Activated CD4-positive, alpha-beta T cell treated with anti-CD3 and anti-CD28 coated beads for 36 hours (primary cell): Measurements from ENCODE around the gene PCSK7. TPM values are rescaled to one million over a fixed set of nuclear protein-coding genes. Genes with fewer than 3 reads are reported as not detected.

ENCODE experiments used
- ATAC-seq: fragments of 200-7000 bp; cut with Tn5 transposase; one replicate; pipeline ENCODE4 v1.10.0; 2021; ENCODE audit warnings: mild to moderate bottlenecking, moderate library complexity
- CTCF ChIA-PET: fragments of 350-600 bp; sonication (Branson Sonifier 250); formaldehyde crosslinking; loops from one replicate; lab custom pipeline; 2021; ENCODE audit warnings: antibody characterized with exemption; lab: Charles Lee
- POLR2A ChIA-PET: fragments of 350-600 bp; sonication (Branson Sonifier 250); formaldehyde crosslinking; loops from one replicate; lab custom pipeline; 2021; ENCODE audit warnings: antibody characterized with exemption, inconsistent platforms; lab: Charles Lee
- DNase-seq: peaks from one replicate; pipeline ENCODE4 v3.0.0-alpha.2; 2020
- H3K27ac Mint-ChIP-seq: one replicate; pipeline ENCODE4 v1.8.0; 2021; ENCODE audit warnings: mixed read lengths
- H3K27me3 Mint-ChIP-seq: one replicate; pipeline ENCODE4 v1.8.0; 2021; ENCODE audit warnings: mixed read lengths
- H3K36me3 Mint-ChIP-seq: one replicate; pipeline ENCODE4 v1.8.0; 2021; ENCODE audit warnings: low read depth, mixed read lengths
- H3K4me1 Mint-ChIP-seq: one replicate; pipeline ENCODE4 v1.8.0; 2021; ENCODE audit warnings: mixed read lengths
- H3K4me3 Mint-ChIP-seq: one replicate; pipeline ENCODE4 v1.8.0; 2021; ENCODE audit warnings: mild to moderate bottlenecking, moderate library complexity, mixed read lengths
- H3K9me3 Mint-ChIP-seq: one replicate; pipeline ENCODE4 v1.8.0; 2021; ENCODE audit warnings: low read depth, mixed read lengths
- intact Hi-C, 2 experiments: fragments of 100-400 bp; cut with DNase I in 1 of 2; cut with micrococcal nuclease in 1 of 2; formaldehyde crosslinking; loops; one replicate each; pipeline versions ENCODE4 v1.14.2 to v1.15.1; 2022 to 2024; cut with DNase I, micrococcal nuclease
- total RNA-seq, 2 experiments: library from RNA; stranded (reverse); gene quantifications; one replicate each; pipeline ENCODE4 v1.2.3, GENCODE V29; 2021

The PCSK7 gene
- total RNA-seq, 2 experiments from 2014 or later = 95.0 to 96.2 TPM

DNA sequence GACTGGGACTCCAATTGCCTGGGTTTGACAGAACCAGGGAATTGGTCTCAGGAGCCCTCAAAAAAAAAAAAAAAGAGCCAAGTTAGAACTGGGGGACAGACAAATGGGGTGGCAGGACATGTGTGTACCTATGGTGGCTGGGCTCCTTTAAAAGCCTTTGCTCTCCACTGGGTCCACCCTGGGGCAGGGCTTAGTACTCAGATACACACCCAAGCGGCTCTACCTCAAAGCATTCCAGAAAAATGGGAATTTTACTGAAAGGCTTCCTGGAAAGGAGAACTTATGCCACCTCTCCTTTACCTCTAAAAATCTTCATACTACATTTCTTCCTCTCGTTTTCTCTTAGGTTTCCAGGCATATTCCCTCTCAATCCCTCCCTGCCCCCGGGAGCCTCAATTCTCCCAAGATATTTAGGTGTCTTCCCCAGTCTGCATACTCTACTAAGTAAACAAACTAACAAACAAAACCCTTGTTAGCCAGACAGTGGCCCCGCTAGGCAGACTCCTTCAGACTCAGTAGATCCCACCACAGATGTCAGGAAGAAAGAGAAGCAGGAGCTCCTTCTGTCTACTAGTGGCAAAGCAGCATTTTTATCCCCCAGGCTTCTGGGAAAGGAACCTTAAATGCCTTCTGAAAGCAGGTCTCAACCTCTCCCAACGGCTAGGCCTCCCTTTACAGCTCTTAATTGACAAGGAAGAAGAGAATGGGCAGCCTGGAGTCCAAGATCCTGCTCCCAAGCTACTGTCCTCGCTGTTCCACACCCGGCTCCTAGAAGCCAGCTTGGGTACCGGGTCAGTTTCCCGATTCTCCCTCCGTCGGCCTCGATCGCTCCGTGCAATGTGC, 653 bp downstream of the PCSK7 start:
- ATAC-seq = peak; percentile 10

DNA sequence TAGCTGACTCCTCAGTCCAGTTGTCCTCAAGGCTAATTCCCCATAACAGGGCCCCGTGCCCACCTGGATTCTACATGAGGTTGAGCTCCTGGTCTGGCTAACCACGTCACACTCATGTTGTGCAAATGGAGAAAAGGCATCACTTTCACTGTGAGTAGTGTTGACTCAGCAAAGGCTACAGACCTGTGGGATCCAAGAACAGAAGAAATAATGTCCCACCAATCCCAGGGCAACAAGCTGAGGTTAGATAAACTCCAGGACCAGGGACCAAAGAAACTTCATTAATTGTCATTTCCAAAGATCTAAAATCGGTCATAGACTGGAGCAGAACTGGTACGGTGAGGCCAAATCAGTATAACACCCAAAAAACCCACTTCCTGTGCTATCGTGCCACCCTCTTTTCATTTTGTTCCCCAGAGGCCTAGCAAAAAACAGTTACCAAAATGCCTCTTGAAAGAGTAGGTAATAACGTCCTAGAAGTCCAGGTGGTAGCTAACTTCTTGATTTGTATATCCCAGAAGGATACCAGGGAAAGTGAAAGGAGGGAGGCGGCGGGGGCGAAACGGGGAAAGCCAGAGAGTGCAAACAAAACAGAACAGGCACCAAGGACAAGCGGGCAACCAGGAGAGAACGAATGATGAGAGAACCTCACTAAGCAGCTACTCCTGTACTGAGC, 1.4 kb downstream of the PCSK7 start:
- CTCF ChIA-PET = interaction anchor here (0.6 to 2.6 kb wide), 13 partner anchors 11 to 444 kb away, joined by 3 to 30 read pairs (median 4); partner anchors contain the start of genes APOA5, PAFAH1B2, SIDT2 and ZPR1
- H3K27me3 Mint-ChIP-seq = no peaks in the 10 kb centered on the region
- intact Hi-C loops = loop anchor here (1.0 to 10.0 kb wide), 12 partner anchors 52 to 1207 kb away; partner anchors contain the start of genes BUD13 (in 1 of the 2), IL10RA (in 1 of the 2), KMT2A (in 1 of the 2) and PAFAH1B2 (in 1 of the 2)
- peak overlapping the region; percentile 87 for H3K4me3 Mint-ChIP-seq
- POLR2A ChIA-PET = interaction anchor here (0.6 to 1.3 kb wide), 14 partner anchors 9 to 454 kb away, joined by 3 to 10 read pairs (median 3); partner anchors contain the start of genes APOA5, CEP164, PAFAH1B2 and SIDT2
- ATAC-seq = peak; percentile 60
- no peaks in the 10 kb centered on the region for H3K9me3 Mint-ChIP-seq
- DNase-seq = peak; percentile 76
- peaks cover 42% of the 10 kb centered on the region for H3K4me1 Mint-ChIP-seq
- peak overlapping the region; percentile 100 for H3K27ac Mint-ChIP-seq
- H3K36me3 Mint-ChIP-seq = peaks cover 42% of the 10 kb centered on the region

More for the DNA sequence above, 653 bp downstream of the PCSK7 start:
- Mint-ChIP-seq H3K27me3 (no peaks in the 10 kb centered on the region), H3K4me3 (peak overlapping the region; percentile 87), H3K4me1 (peaks cover 42% of the 10 kb centered on the region), H3K9me3 (no peaks in the 10 kb centered on the region), H3K36me3 (peaks cover 37% of the 10 kb centered on the region), H3K27ac (peak overlapping the region; percentile 100)
- peak; percentile 24 for DNase-seq
- ChIA-PET CTCF (interaction anchor here (0.6 to 2.6 kb wide), 15 partner anchors 10 to 444 kb away, joined by 3 to 30 read pairs (median 4); partner anchors contain the start of genes APOA5, CEP164, PAFAH1B2 and SIDT2), POLR2A (interaction anchor here (1.0 to 1.6 kb wide), 7 partner anchors 53 to 444 kb away, joined by 3 to 10 read pairs (median 5); partner anchors contain the start of genes CEP164, PAFAH1B2 and SIDT2)
- intact Hi-C loops = loop anchor here (1.0 to 10.0 kb wide), 12 partner anchors 53 to 1206 kb away; partner anchors contain the start of genes BUD13 (in 1 of the 2), IL10RA (in 1 of the 2), KMT2A (in 1 of the 2) and PAFAH1B2 (in 1 of the 2)

DNA sequence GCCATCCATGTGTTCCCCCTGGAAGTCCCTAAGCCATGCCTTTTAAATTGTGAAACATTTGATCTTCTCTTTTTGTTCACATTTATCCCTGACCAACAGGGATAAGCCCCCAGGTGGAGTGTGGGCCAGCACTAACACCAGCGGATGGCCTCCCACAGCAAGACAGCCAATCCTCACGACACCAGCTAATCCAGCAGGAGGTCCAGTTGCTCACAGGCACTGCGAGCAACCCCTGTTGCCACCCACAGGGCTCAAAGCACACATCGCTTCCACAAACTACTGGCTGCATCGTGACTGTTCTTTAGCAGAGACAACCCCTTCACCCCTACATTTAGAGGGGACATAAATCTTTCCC, 2.0 kb downstream of the PCSK7 start:
- Mint-ChIP-seq H3K36me3 (peaks cover 47% of the 10 kb centered on the region), H3K27me3 (no peaks in the 10 kb centered on the region), H3K9me3 (no peaks in the 10 kb centered on the region), H3K27ac (peak overlapping the region; percentile 100), H3K4me3 (peak overlapping the region; percentile 87), H3K4me1 (peaks cover 42% of the 10 kb centered on the region)
- ChIA-PET CTCF (interaction anchor here (0.6 to 2.6 kb wide), 10 partner anchors 15 to 443 kb away, joined by 3 to 30 read pairs (median 4); partner anchors contain the start of genes APOA5, PAFAH1B2, SIDT2 and ZPR1), POLR2A (interaction anchor here (0.6 to 1.3 kb wide), 14 partner anchors 8 to 454 kb away, joined by 3 to 10 read pairs (median 3); partner anchors contain the start of genes APOA5, CEP164, PAFAH1B2 and SIDT2)
- DNase-seq (no peak), ATAC-seq (peak; percentile 18)
- intact Hi-C loops = loop anchor here (1.0 to 10.0 kb wide), 13 partner anchors 52 to 1207 kb away; partner anchors contain the start of genes APOA5 (in 1 of the 2), BUD13 (in 1 of the 2), IL10RA (in 1 of the 2) and KMT2A (in 1 of the 2)

DNA sequence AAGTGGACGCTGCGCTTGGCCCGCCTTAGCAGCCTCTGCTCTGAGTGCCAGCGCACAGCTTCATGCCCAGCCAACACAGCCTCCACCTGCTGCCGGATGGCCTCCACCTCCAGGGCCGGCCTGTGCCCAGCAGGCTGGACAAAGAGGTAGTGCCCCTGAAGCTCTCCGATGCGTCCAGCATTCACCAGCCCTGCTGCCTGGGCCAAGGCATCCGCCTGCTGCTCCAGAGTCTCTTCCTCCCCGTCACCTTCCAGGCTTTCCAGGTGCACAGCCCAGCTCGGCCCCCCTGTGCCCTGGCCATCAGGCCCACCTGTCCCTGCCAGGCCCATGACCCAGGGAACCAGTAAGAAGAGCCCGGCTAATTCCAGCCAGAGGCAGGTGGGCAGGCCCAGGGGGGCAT, 2.5 kb downstream of the PCSK7 start:
- no peaks in the 10 kb centered on the region for H3K27me3 Mint-ChIP-seq
- POLR2A ChIA-PET = interaction anchor here (0.8 to 1.3 kb wide), 2 partner anchors 50 to 453 kb away, joined by 3 to 4 read pairs; partner anchors contain the start of gene SIDT2
- H3K27ac Mint-ChIP-seq = peak overlapping the region; percentile 100
- DNase-seq (no peak), ATAC-seq (no peak)
- CTCF ChIA-PET = interaction anchor here (0.6 to 2.6 kb wide), 7 partner anchors 47 to 443 kb away, joined by 3 to 30 read pairs (median 7); partner anchors contain the start of genes APOA5, PAFAH1B2, SIDT2 and ZPR1
- H3K4me1 Mint-ChIP-seq = peaks cover 42% of the 10 kb centered on the region
- no peaks in the 10 kb centered on the region for H3K9me3 Mint-ChIP-seq
- peak overlapping the region; percentile 87 for H3K4me3 Mint-ChIP-seq
- intact Hi-C loops = loop anchor here in 1 of 2 experiments (5.0 kb wide), 1 partner anchor 437 kb away; the partner anchor contains the start of gene APOA5
- peaks cover 49% of the 10 kb centered on the region for H3K36me3 Mint-ChIP-seq

DNA sequence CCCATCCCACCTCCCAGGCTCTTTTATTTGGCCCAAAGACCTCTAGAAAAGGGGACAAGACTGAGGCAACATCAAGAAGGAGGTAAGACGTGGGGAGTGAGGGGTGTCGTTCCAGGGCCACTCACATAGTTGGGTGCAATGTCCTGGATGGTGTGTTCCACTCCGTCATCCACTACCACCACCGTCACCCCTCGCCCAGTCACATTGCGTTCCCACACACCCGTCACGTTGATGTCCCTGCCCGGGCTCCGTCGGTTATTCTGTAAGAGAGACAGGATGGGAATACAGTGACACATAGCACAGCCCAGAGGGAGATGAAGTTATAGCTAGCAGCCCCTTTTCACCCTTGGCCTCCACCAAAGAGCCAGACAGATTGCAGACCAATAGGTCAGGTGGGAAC, 3.8 kb downstream of the PCSK7 start:
- no peak for DNase-seq
- ATAC-seq = no peak
- Mint-ChIP-seq H3K27me3 (no peaks in the 10 kb centered on the region), H3K36me3 (peaks cover 60% of the 10 kb centered on the region), H3K27ac (peak overlapping the region; percentile 76), H3K4me3 (no peak overlapping the region), H3K9me3 (no peaks in the 10 kb centered on the region), H3K4me1 (peaks cover 30% of the 10 kb centered on the region)
- CTCF ChIA-PET = interaction anchor here (0.9 to 4.3 kb wide), 6 partner anchors 8 to 485 kb away, joined by 3 to 64 read pairs (median 6); partner anchors contain the start of genes APOA5 and SIDT2
- POLR2A ChIA-PET = no interaction called here
- intact Hi-C loops = loop anchor here in 1 of 2 experiments (5.0 kb wide), 1 partner anchor 436 kb away; the partner anchor contains the start of gene APOA5

DNA sequence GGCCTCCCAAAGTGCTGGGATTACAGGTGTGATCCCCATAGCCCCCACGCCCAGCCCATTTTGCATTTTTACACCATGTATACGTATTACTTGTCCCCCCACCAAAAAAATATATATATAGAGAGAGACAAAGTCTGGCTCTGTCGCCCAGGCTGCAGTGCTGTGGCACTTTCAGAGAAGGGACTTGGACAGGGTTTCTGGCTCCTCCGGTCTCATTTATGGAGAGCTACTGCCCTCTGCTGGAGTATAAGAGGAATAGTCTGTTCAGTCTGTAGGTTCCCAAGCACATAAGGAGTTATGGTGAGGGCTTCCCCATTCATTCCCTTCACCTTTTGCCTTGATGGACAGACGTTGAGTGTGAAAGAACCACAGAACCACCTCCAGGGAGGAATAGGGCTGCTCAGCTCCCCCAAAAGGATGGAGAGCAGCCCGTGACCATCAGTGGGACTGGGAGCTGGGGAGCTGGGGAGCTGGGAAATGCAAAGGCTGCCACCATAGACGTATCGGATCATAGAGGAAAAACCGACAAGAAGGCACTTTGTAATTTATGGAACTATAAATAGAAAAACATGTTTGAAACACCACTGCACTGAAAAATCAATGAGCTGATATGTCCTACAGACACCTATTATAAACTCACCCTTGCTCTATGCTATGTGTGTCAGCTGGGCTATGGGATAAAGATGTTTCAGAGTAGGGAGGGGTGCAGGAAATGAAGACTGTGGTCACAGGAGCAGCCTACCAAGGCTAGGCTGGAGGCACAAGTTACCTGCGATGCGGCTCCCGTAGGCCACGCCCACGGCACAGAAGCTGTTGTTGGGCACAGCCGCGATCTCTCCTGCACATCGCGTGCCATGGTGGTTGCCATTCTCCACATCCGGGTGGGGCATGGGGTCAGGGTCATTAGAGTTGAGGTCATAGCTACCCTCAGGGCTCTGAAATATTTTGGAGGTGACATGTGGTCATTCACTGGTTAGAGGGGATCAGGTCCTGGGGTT, 5.2 kb downstream of the PCSK7 start:
- Mint-ChIP-seq H3K9me3 (no peaks in the 10 kb centered on the region), H3K4me3 (no peak overlapping the region), H3K27me3 (no peaks in the 10 kb centered on the region), H3K36me3 (peaks cover 68% of the 10 kb centered on the region), H3K27ac (peak overlapping the region; percentile 25), H3K4me1 (peaks cover 30% of the 10 kb centered on the region)
- ChIA-PET POLR2A (interaction anchor here (1.0 kb wide), 3 partner anchors 31 to 52 kb away, joined by 3 to 5 read pairs (median 3); partner anchors contain the start of gene SIDT2), CTCF (interaction anchor here (0.6 to 4.3 kb wide), 42 partner anchors 8 to 489 kb away, joined by 3 to 64 read pairs (median 3); partner anchors contain the start of genes APOA5, SIDT2 and TAGLN)
- DNase-seq (peak; percentile 59), ATAC-seq (peak; percentile 52)
- intact Hi-C loops = loop anchor here (1.0 to 5.0 kb wide), 7 partner anchors 45 to 494 kb away; partner anchors contain the start of genes APOA5 (in 1 of the 2), PAFAH1B2 (in 1 of the 2) and ZPR1 (in 1 of the 2)

DNA sequence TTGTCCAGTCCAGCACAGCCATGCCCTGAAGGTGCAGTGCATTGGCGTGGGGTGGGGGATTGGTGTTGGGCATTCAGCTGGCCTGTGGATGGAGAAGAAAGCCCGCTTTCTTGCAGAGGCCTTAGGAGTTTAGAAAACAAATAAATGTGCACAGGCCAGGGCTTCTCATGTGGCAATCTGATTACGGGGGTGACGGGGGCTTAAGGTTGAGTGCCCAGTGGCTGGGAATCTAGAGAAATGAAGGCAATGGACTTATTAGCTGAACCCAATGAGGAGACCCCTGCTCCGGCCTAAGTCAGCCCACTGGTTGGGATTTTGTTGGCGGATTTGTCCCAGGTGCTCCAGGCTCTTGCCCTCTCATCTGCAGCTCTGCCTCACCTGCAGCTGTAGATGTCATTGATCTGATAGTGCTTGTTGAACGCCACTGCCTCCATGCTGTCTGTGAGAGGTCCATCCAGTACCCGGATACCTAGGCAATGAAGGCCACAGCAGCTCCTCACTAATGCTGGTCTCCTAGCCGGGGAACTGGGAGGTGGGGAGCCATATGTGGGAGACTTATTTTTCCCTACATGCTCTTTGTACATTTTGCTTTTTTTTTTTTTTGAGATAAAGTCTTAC, 6.2 kb downstream of the PCSK7 start:
- DNase-seq = no peak
- Mint-ChIP-seq H3K4me1 (peaks cover 30% of the 10 kb centered on the region), H3K36me3 (peaks cover 67% of the 10 kb centered on the region), H3K4me3 (no peak overlapping the region), H3K27me3 (no peaks in the 10 kb centered on the region), H3K9me3 (no peaks in the 10 kb centered on the region), H3K27ac (no peak overlapping the region)
- ATAC-seq = no peak
- CTCF ChIA-PET = interaction anchor here (0.6 to 4.3 kb wide), 17 partner anchors 8 to 1958 kb away, joined by 3 to 64 read pairs (median 4); partner anchors contain the start of genes APOA5 and SIDT2
- intact Hi-C loops = loop anchor here (1.0 to 5.0 kb wide), 7 partner anchors 44 to 493 kb away; partner anchors contain the start of genes APOA5 (in 1 of the 2), PAFAH1B2 (in 1 of the 2) and ZPR1 (in 1 of the 2)
- POLR2A ChIA-PET = interaction anchor here (1.0 kb wide), 1 partner anchor 30 kb away, joined by 3 read pairs; no protein-coding TSS in a partner anchor

DNA sequence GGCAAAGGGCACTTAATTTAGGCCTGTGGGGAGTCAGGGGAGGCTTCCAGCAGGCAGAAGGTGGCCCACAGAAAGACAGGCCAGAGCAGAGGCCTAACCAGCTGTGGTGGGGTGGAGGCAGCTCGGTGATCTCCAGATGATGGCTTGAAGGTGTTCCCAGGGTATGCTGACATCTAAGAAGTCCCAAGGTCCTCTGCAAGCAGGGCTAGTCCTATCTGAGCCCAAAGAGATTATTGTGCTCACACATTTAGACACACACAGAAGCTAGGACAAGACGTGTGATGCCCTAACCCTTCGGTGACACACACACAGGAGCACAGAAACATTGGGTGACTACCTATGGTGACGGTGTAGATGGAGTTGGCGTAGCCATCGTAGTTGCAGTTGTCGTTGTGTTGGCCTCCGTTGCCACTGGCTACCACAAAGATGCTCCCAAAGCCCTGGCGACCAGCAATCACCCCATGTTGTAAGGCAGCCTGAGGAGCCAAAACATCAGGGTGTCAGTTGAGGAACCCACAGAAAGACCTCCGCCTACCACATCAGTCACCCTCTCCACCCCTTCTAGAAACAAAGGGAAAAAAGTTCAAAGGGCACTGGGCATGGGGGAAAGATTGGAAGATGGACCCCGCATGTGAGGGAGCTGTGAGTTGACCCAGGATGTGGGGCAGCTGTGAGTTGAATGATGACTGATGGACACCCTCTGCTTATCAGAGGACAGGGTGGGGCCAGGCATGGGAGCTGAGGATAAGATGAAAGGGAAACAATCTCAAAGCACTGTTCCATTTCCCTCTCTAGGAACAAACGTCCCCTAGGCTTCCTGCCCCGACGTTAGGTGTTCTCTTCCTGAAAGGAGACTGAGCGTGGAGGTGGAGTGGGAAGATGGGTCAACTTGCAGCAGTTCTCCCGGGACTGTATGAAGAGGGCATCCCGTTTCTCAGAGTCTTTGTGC, 7.9 kb downstream of the PCSK7 start:
- POLR2A ChIA-PET = no interaction called here
- CTCF ChIA-PET = interaction anchor here (0.6 to 1.3 kb wide), 5 partner anchors 13 to 134 kb away, joined by 3 to 4 read pairs (median 3); no protein-coding TSS in a partner anchor
- peaks cover 68% of the 10 kb centered on the region for H3K36me3 Mint-ChIP-seq

More for the DNA sequence above, 7.9 kb downstream of the PCSK7 start:
- H3K27me3 Mint-ChIP-seq = no peaks in the 10 kb centered on the region
- DNase-seq (no peak), ATAC-seq (no peak)
- no peaks in the 10 kb centered on the region for H3K9me3 Mint-ChIP-seq
- no peak overlapping the region for H3K4me3 Mint-ChIP-seq
- H3K4me1 Mint-ChIP-seq = peaks cover 17% of the 10 kb centered on the region
- no peak overlapping the region for H3K27ac Mint-ChIP-seq
- intact Hi-C loops = no loop called here
